GM23338 (cell line): ENCODE results near the gene IDH3B. TPM values are rescaled to one million over a fixed set of nuclear protein-coding genes. Genes with fewer than 3 reads are reported as not detected.

ENCODE experiments used
- ATAC-seq: fragments of 200-7000 bp; cut with Tn5 transposase; 3 replicates; pipeline ENCODE4 v1.9.1; 2020
- DNase-seq: peaks from one replicate; pipeline ENCODE4 v3.0.0-alpha.2; 2015; ENCODE audit warnings: low spot score
- H2AFZ ChIP-seq: fragments of 200-600 bp; sonication (generic); 2 replicates; pipeline ENCODE4 v1.8.0; 2016; ENCODE audit warnings: antibody characterized with exemption, mild to moderate bottlenecking, moderate library complexity
- H3F3A ChIP-seq: fragments of 200-600 bp; sonication (generic); replicated peaks from 2 replicates; pipeline ENCODE4 v1.8.0; 2017; ENCODE audit warnings: antibody characterized with exemption, mixed run types, low read depth
- H3K27ac ChIP-seq: fragments of 200-600 bp; sonication (generic); 2 replicates; pipeline ENCODE4 v1.6.1; 2016; ENCODE audit warnings: low read depth
- H3K27me3 ChIP-seq: fragments of 200-600 bp; sonication (generic); 2 replicates; pipeline ENCODE4 v1.8.0; 2016; ENCODE audit warnings: mild to moderate bottlenecking, mixed run types, moderate library complexity; ENCODE audit not compliant: insufficient read depth
- H3K36me3 ChIP-seq: fragments of 200-600 bp; sonication (generic); 2 replicates; pipeline ENCODE4 v1.8.0; 2016; ENCODE audit warnings: mild to moderate bottlenecking; ENCODE audit not compliant: insufficient read depth
- H3K4me1 ChIP-seq: fragments of 200-600 bp; sonication (generic); 2 replicates; pipeline ENCODE4 v1.8.0; 2016; ENCODE audit warnings: mild to moderate bottlenecking, moderate library complexity; ENCODE audit not compliant: insufficient read depth
- H3K4me2 ChIP-seq: fragments of 200-600 bp; sonication (generic); 2 replicates; pipeline ENCODE4 v1.7.1; 2017; ENCODE audit warnings: mixed run types
- H3K4me3 ChIP-seq: fragments of 200-600 bp; sonication (generic); 2 replicates; pipeline ENCODE4 v1.6.1; 2016; ENCODE audit warnings: mixed run types
- H3K79me2 ChIP-seq: fragments of 200-600 bp; sonication (generic); replicated peaks from 2 replicates; pipeline ENCODE4 v1.8.0; 2017; ENCODE audit warnings: mild to moderate bottlenecking; ENCODE audit not compliant: insufficient read depth
- H3K9me2 ChIP-seq: fragments of 200-600 bp; sonication (generic); 2 replicates; pipeline ENCODE4 v1.8.0; 2017; ENCODE audit not compliant: insufficient read depth
- H4K20me1 ChIP-seq: fragments of 200-600 bp; sonication (generic); replicated peaks from 2 replicates; pipeline ENCODE4 v1.8.0; 2017; ENCODE audit warnings: mild to moderate bottlenecking; ENCODE audit not compliant: insufficient read depth
- H3K27ac Mint-ChIP-seq: 2 replicates; pipeline ENCODE4 v1.8.0; 2020; ENCODE audit warnings: inconsistent platforms, mild to moderate bottlenecking, moderate library complexity, mixed read lengths
- H3K27me3 Mint-ChIP-seq: 3 replicates; pipeline ENCODE4 v1.8.0; 2022; ENCODE audit warnings: low read depth, mild to moderate bottlenecking, moderate library complexity, mixed read lengths, inconsistent platforms; ENCODE audit not compliant: insufficient read depth, poor library complexity
- H3K36me3 Mint-ChIP-seq: 3 replicates; pipeline ENCODE4 v1.8.0; 2021; ENCODE audit warnings: low read depth, mild to moderate bottlenecking, inconsistent platforms, moderate library complexity, mixed read lengths
- H3K4me1 Mint-ChIP-seq: 3 replicates; pipeline ENCODE4 v1.8.0; 2020; ENCODE audit warnings: mild to moderate bottlenecking, inconsistent platforms, mixed read lengths
- H3K4me3 Mint-ChIP-seq: 3 replicates; pipeline ENCODE4 v1.8.0; 2021; ENCODE audit warnings: moderate library complexity, mild to moderate bottlenecking, inconsistent platforms, mixed read lengths
- H3K9me3 Mint-ChIP-seq: 3 replicates; pipeline ENCODE4 v1.8.0; 2020; ENCODE audit warnings: moderate library complexity, mild to moderate bottlenecking, inconsistent platforms, mixed read lengths
- EZH2 ChIP-seq: fragments of 200-600 bp; sonication (generic); IDR thresholded peaks from one replicate; pipeline ENCODE4 v1.8.0; 2017; ENCODE audit warnings: antibody characterized with exemption, mild to moderate bottlenecking, low read depth; ENCODE audit not compliant: unreplicated experiment
- EZH2phosphoT487 ChIP-seq: fragments of 200-600 bp; sonication (generic); IDR thresholded peaks from one replicate; pipeline ENCODE4 v1.8.1; 2018; ENCODE audit warnings: antibody characterized with exemption; ENCODE audit not compliant: unreplicated experiment
- JUNB ChIP-seq: IDR thresholded peaks from one replicate; pipeline ENCODE4 v1.6.1; 2016; ENCODE audit warnings: antibody characterized with exemption; ENCODE audit not compliant: unreplicated experiment
- NANOG ChIP-seq: IDR thresholded peaks from 2 replicates; pipeline ENCODE4 v1.6.1; 2016; ENCODE audit warnings: antibody characterized with exemption, borderline replicate concordance
- POLR2AphosphoS5 ChIP-seq: IDR thresholded peaks from 2 replicates; pipeline ENCODE4 v1.6.1; 2016; ENCODE audit warnings: antibody characterized with exemption, low read depth
- STAT1 ChIP-seq: IDR thresholded peaks from one replicate; pipeline ENCODE4 v1.6.1; 2016; ENCODE audit warnings: antibody characterized with exemption; ENCODE audit not compliant: unreplicated experiment
- ZNF114 ChIP-seq: fragments of 250-450 bp; sonication (Bioruptor Pico); IDR thresholded peaks from 2 replicates; pipeline ENCODE4 v1.5.0; 2020; ENCODE audit warnings: mild to moderate bottlenecking, moderate library complexity
- ZNF331 ChIP-seq: fragments of 250-450 bp; sonication (Bioruptor Pico); IDR thresholded peaks from 2 replicates; pipeline ENCODE4 v1.5.0; 2020; ENCODE audit warnings: low read depth, mild to moderate bottlenecking, moderate library complexity
- polyA plus RNA-seq: library from polyadenylated mRNA; unstranded; fragments of >200 nt; fragmentation: Nextera tagmentation; extraction: Ambion mirVana; gene quantifications from 2 replicates; pipeline ENCODE4 v1.2.1, GENCODE V29; 2016
- total RNA-seq: library from RNA; depleted of rRNA; stranded (reverse); fragments of >200 nt; shearing (Covaris generic); gene quantifications from 2 replicates; pipeline ENCODE4 v1.2.3, GENCODE V29; 2014
- TF ChIP-seq, protein P1 (sequence below), 2 experiments: fragments of 200-600 bp in 1 of 2; sonication (generic) in 1 of 2; conservative IDR thresholded peaks; 2 replicates each; pipeline versions ENCODE4 v1.5.1 to v1.6.1; 2016 to 2017; ENCODE audit warnings: antibody characterized with exemption in 2 of 2, low read depth in 2 of 2, mild to moderate bottlenecking in 2 of 2, moderate library complexity in 1 of 2
- TF ChIP-seq, protein P2 (sequence below): IDR thresholded peaks from 2 replicates; pipeline ENCODE4 v1.6.1; 2016; ENCODE audit warnings: antibody characterized with exemption
- TF ChIP-seq, protein P3 (sequence below): IDR thresholded peaks from one replicate; pipeline ENCODE4 v1.6.1; 2018; ENCODE audit warnings: antibody characterized with exemption; ENCODE audit not compliant: unreplicated experiment

The IDH3B gene
- total and polyA plus RNA-seq, 2 experiments from 2014 or later = 87.1 to 126 TPM

DNA sequence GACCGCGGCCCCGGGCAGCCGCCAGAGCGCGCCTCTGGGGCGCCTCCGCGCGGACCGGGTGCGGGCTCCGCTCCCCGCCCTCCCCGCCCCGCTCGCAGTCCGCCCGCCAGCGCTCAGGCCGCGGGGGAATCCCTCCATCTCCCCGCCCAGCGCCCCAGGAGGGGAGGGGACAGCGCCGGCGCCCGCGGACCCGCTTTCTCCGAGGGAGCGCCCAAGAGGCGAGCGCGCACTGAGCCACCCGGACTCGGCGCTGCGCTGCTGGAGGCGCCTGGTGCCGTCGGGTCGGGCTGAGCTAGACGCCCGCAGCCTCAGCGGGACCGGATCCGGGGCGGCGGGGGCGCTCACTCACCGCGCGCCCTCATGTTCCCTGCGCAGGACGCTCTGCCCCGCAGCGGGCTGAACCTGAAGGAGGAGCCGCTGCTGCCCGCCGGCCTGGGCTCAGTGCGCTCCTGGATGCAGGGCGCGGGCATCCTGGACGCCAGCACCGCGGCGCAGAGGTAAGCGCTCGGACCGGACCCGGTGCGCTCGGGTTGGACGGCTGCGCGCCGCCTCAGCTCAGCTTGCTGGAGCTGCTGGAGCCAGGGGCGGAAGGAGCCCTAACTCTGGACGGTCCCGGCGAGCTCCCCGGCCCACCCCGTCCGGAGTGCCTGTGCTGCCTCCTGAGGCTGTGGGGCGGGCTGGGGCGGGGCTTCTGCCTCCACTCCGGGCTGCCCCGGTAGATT lies 29.4 kb upstream of the IDH3B start:
- H3K4me3 ChIP-seq = peak overlapping the region; percentile 46
- ATAC-seq (peak; percentile 72), DNase-seq (peak; percentile 63)
- peaks cover 11% of the 10 kb centered on the region; the same call in 1 of the 2 replicates for H4K20me1 ChIP-seq
- no peaks in the 10 kb centered on the region for H3K36me3 ChIP-seq
- Mint-ChIP-seq H3K4me3 (peak overlapping the region; percentile 49; the same call in 2 of the 3 replicates), H3K9me3 (peaks cover 9% of the 10 kb centered on the region; the same call in 2 of the 3 replicates), H3K27ac (no peak overlapping the region), H3K4me1 (peaks cover 35% of the 10 kb centered on the region), H3K27me3 (peaks cover 77% of the 10 kb centered on the region), H3K36me3 (peaks cover 7% of the 10 kb centered on the region; the same call in 1 of the 3 replicates)
- no peaks in the 10 kb centered on the region for H3K79me2 ChIP-seq
- peak overlapping the region; percentile 65 for H3K4me2 ChIP-seq
- H2AFZ ChIP-seq = peak overlapping the region; percentile 43; the same call in 1 of the 2 replicates
- H3F3A ChIP-seq = peaks cover 7% of the 10 kb centered on the region; the same call in 1 of the 2 replicates
- H3K9me2 ChIP-seq = no peaks in the 10 kb centered on the region
- H3K27me3 ChIP-seq = peaks cover 90% of the 10 kb centered on the region
- H3K4me1 ChIP-seq = peaks cover 14% of the 10 kb centered on the region; the same call in 1 of the 2 replicates
- H3K27ac ChIP-seq = no peak overlapping the region
- TF ChIP-seq POLR2AphosphoS5 = no peak
- TF ChIP-seq JUNB = no peak
- TF ChIP-seq EZH2 = peak; percentile 79

DNA sequence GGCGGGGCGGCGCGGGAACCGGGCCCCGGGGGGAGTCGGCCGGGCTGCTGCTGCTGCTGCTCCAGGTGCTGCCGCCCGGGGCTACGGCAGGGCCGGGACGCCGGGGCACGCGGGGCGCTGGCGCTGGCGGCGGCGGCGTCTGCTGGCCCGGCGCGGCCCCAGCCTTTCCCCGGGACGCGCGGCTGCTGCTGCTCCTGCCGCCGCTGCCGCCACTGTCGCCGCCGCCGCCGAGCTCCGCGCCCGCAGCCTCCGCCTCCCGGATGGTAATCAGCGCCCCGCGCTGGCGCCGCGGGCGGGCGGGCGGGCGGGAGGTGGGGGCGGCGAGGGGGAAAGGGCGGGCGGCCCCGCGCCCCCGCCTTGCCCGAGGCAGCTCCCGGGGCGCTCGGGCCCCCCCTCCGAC lies 28.9 kb upstream of the IDH3B start:
- no peak overlapping the region for H3K4me3 Mint-ChIP-seq
- no peaks in the 10 kb centered on the region for H3K79me2 ChIP-seq
- H3K4me3 ChIP-seq = no peak overlapping the region
- H3K4me1 ChIP-seq = peaks cover 16% of the 10 kb centered on the region; the same call in 1 of the 2 replicates
- H3K4me1 Mint-ChIP-seq = peaks cover 37% of the 10 kb centered on the region
- no peak overlapping the region for H3K27ac Mint-ChIP-seq
- H2AFZ ChIP-seq = no peak overlapping the region
- H4K20me1 ChIP-seq = peaks cover 11% of the 10 kb centered on the region; the same call in 1 of the 2 replicates
- DNase-seq = no peak
- H3K4me2 ChIP-seq = no peak overlapping the region
- H3K9me2 ChIP-seq = no peaks in the 10 kb centered on the region
- peaks cover 7% of the 10 kb centered on the region; the same call in 1 of the 2 replicates for H3F3A ChIP-seq
- no peak for ATAC-seq
- H3K36me3 Mint-ChIP-seq = peaks cover 7% of the 10 kb centered on the region; the same call in 1 of the 3 replicates
- H3K27me3 Mint-ChIP-seq = peaks cover 81% of the 10 kb centered on the region
- no peak overlapping the region for H3K27ac ChIP-seq
- peaks cover 89% of the 10 kb centered on the region for H3K27me3 ChIP-seq
- H3K36me3 ChIP-seq = no peaks in the 10 kb centered on the region
- peaks cover 9% of the 10 kb centered on the region; the same call in 2 of the 3 replicates for H3K9me3 Mint-ChIP-seq
- TF ChIP-seq, protein P1, sequence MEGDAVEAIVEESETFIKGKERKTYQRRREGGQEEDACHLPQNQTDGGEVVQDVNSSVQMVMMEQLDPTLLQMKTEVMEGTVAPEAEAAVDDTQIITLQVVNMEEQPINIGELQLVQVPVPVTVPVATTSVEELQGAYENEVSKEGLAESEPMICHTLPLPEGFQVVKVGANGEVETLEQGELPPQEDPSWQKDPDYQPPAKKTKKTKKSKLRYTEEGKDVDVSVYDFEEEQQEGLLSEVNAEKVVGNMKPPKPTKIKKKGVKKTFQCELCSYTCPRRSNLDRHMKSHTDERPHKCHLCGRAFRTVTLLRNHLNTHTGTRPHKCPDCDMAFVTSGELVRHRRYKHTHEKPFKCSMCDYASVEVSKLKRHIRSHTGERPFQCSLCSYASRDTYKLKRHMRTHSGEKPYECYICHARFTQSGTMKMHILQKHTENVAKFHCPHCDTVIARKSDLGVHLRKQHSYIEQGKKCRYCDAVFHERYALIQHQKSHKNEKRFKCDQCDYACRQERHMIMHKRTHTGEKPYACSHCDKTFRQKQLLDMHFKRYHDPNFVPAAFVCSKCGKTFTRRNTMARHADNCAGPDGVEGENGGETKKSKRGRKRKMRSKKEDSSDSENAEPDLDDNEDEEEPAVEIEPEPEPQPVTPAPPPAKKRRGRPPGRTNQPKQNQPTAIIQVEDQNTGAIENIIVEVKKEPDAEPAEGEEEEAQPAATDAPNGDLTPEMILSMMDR (conservative IDR thresholded peaks at IDR 0.05; ENCODE audit: low read depth in 2 of 2) = no peak
- TF ChIP-seq, protein P2, sequence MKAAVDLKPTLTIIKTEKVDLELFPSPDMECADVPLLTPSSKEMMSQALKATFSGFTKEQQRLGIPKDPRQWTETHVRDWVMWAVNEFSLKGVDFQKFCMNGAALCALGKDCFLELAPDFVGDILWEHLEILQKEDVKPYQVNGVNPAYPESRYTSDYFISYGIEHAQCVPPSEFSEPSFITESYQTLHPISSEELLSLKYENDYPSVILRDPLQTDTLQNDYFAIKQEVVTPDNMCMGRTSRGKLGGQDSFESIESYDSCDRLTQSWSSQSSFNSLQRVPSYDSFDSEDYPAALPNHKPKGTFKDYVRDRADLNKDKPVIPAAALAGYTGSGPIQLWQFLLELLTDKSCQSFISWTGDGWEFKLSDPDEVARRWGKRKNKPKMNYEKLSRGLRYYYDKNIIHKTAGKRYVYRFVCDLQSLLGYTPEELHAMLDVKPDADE = no peak
- no peak for TF ChIP-seq NANOG
- no peak for TF ChIP-seq POLR2AphosphoS5
- TF ChIP-seq EZH2phosphoT487 = no peak
- no peak for TF ChIP-seq STAT1
- TF ChIP-seq, protein P3, sequence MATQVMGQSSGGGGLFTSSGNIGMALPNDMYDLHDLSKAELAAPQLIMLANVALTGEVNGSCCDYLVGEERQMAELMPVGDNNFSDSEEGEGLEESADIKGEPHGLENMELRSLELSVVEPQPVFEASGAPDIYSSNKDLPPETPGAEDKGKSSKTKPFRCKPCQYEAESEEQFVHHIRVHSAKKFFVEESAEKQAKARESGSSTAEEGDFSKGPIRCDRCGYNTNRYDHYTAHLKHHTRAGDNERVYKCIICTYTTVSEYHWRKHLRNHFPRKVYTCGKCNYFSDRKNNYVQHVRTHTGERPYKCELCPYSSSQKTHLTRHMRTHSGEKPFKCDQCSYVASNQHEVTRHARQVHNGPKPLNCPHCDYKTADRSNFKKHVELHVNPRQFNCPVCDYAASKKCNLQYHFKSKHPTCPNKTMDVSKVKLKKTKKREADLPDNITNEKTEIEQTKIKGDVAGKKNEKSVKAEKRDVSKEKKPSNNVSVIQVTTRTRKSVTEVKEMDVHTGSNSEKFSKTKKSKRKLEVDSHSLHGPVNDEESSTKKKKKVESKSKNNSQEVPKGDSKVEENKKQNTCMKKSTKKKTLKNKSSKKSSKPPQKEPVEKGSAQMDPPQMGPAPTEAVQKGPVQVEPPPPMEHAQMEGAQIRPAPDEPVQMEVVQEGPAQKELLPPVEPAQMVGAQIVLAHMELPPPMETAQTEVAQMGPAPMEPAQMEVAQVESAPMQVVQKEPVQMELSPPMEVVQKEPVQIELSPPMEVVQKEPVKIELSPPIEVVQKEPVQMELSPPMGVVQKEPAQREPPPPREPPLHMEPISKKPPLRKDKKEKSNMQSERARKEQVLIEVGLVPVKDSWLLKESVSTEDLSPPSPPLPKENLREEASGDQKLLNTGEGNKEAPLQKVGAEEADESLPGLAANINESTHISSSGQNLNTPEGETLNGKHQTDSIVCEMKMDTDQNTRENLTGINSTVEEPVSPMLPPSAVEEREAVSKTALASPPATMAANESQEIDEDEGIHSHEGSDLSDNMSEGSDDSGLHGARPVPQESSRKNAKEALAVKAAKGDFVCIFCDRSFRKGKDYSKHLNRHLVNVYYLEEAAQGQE = no peak
- TF ChIP-seq ZNF114 (CRISPR knock-in tag) = no peak
- TF ChIP-seq EZH2 = no peak
- no peak for TF ChIP-seq ZNF331 (CRISPR knock-in tag)
